LNCAP (cell line): ENCODE data around the gene PTGER2.

Experiments used
- CTCF ChIP-seq: fragments of 450-650 bp; IDR thresholded peaks from 2 replicates; pipeline ENCODE4 v1.5.1; 2017; ENCODE audit warnings: mild to moderate bottlenecking

PTGER2 gene

GRCh38 chr14:52318826-52319645, 4.9 kb downstream of the PTGER2 start:
- no peak for TF ChIP-seq CTCF

DNA sequence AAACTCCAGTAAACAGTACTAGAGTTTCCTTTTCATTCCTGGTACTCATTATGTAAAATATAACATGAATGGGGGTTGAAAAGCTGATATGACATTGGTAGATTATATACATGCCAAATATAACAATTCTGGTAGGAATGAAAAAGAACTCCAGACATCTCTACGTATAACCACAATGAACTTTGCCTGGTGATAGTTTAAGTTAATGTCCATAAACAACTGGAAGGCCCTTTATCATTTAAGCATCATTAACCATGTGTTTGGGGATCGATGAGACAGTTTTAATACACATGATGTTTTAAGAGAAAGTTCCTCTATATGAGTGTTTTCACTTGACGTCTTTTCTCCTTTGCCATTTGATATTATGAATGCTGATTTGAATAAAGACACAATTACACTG, 5.8 kb downstream of the PTGER2 start:
- TF ChIP-seq CTCF: no peak

DNA sequence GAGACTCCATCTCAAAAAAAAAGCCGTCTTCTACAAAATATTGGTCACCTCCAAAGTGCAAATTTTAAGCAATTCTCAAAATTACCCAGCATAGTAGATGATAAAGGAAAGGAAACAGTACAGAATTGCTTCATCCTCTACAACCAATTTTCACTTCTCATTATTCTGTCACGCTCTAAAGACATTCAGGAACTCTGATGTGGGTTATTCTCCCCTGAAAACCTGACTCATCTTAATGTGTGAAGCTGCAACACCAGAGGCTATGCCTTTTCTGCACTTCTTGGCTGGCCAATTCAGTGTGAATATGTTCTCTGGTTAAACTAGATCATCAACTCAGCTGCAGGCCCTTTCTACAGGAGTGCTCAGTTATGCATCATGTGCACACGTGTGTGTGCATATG, 11.0 kb downstream of the PTGER2 start:
- no peak for TF ChIP-seq CTCF

GRCh38 chr14:52325630-52326029, 11.5 kb downstream of the PTGER2 start:
- no peak for TF ChIP-seq CTCF

- no peak for TF ChIP-seq CTCF
Measured at GRCh38 chr14:52327374-52328226, 13.5 kb downstream of the PTGER2 start.

GRCh38 chr14:52328276-52328675, 14.2 kb downstream of the PTGER2 start:
- TF ChIP-seq CTCF: no peak

- no peak for TF ChIP-seq CTCF
Measured at GRCh38 chr14:52329678-52330369, 15.7 kb downstream of the PTGER2 start.
